Testis (tissue), 3 donors: ENCODE results near the gene TM9SF4. TPM values are rescaled to one million over a fixed set of nuclear protein-coding genes. Genes with fewer than 3 reads are reported as not detected.

Source experiments
- DNase-seq: peaks from one replicate; pipeline ENCODE4 v3.0.0-alpha.2; 2019
- H3K27ac ChIP-seq, 2 donors: fragments of 200-600 bp; sonication (generic); one replicate each; pipeline ENCODE4 v1.5.1; 2019
- H3K27me3 ChIP-seq: fragments of 200-600 bp; sonication (generic); one replicate; pipeline ENCODE4 v1.5.1; 2019
- H3K36me3 ChIP-seq: fragments of 200-600 bp; sonication (generic); one replicate; pipeline ENCODE4 v1.5.1; 2017; ENCODE audit warnings: low read depth; ENCODE audit errors: missing control alignments
- H3K4me1 ChIP-seq: fragments of 200-600 bp; sonication (generic); one replicate; pipeline ENCODE4 v1.5.1; 2019
- H3K4me3 ChIP-seq, 2 donors: fragments of 200-600 bp; sonication (generic); one replicate each; pipeline ENCODE4 v1.5.1; 2017 to 2019
- H3K9me3 ChIP-seq: fragments of 200-600 bp; sonication (generic); one replicate; pipeline ENCODE4 v1.5.1; 2017
- CTCF ChIP-seq, 3 experiments: fragments of 450-650 bp in 2 of 3; fragments of 200-600 bp in 1 of 3; sonication (generic) in 1 of 3; IDR thresholded peaks; one replicate each; pipeline ENCODE4 v1.5.1; 2016 to 2019; ENCODE audit warnings: antibody characterized with exemption in 3 of 3, mild to moderate bottlenecking in 2 of 3, moderate library complexity in 1 of 3
- POLR2A ChIP-seq: fragments of 450-650 bp; IDR thresholded peaks from one replicate; pipeline ENCODE4 v1.6.1; 2017; ENCODE audit warnings: antibody characterized with exemption, mild to moderate bottlenecking, moderate library complexity
- WGBS, 2 donors: methylation state at CpG; one replicate each; pipeline ENCODE4 v1.1.5; 2018; 5-methylcytosine and 5-hydroxymethylcytosine counted together
- intact Hi-C: fragments of 100-400 bp; cut with DNase I; formaldehyde crosslinking; loops from one replicate; pipeline ENCODE4 v1.15.1; 2023; ENCODE audit warnings: low total_unique reads
- polyA plus RNA-seq: library from polyadenylated mRNA; stranded (reverse); fragments of 350-450 nt; fragmentation: Illumina TruSeq; extraction: RNeasy Lipid Tissue Mini Kit (QIAGEN cat#74804); gene quantifications from one replicate; pipeline ENCODE4 v1.2.3, GENCODE V29; 2014; ENCODE audit warnings: low read depth, low replicate concordance; ENCODE audit not compliant: insufficient read depth
- total RNA-seq, 2 donors: library from RNA; depleted of rRNA; stranded (reverse); fragments of >200 nt; gene quantifications; one replicate each; pipeline ENCODE4 v1.2.3, GENCODE V29; 2016

Gene TM9SF4
- total and polyA plus RNA-seq, 3 donors from 2014 or later, result 53.2 to 55.8 (median 54.3) TPM

GRCh38 chr20:32158943-32159660, 49.6 kb downstream of the TM9SF4 start:
- 88 to 95% methylated on average over 3 to 4 of the region's 4 CpGs for WGBS, 2 donors
- peaks cover 10% of the 10 kb centered on the region for H3K4me1 ChIP-seq
- intact Hi-C loops, result no loop called here
- no peaks in the 10 kb centered on the region for H3K9me3 ChIP-seq
- no peak overlapping the region for H3K4me3 ChIP-seq
- no peaks in the 10 kb centered on the region for H3K36me3 ChIP-seq
- H3K27me3 ChIP-seq, result no peaks in the 10 kb centered on the region
- no peak for DNase-seq
- TF ChIP-seq CTCF (IDR thresholded peaks at IDR 0.05) (no peak), POLR2A (no peak)
- H3K27ac ChIP-seq, result no peak overlapping the region

GRCh38 chr20:32159766-32160221, 50.3 kb downstream of the TM9SF4 start:
- intact Hi-C loops, result no loop called here
- no peak for TF ChIP-seq CTCF (IDR thresholded peaks at IDR 0.05)
- no peak for TF ChIP-seq POLR2A
- Histone ChIP-seq H3K4me1 (peaks cover 9% of the 10 kb centered on the region), H3K4me3 (no peak overlapping the region), H3K9me3 (no peaks in the 10 kb centered on the region), H3K36me3 (no peaks in the 10 kb centered on the region), H3K27me3 (no peaks in the 10 kb centered on the region), H3K27ac (no peak overlapping the region)
- 69 to 93% methylated on average over 5 of the region's 5 CpGs for WGBS, 2 donors
- DNase-seq, result no peak

- TF ChIP-seq POLR2A (no peak), CTCF (IDR thresholded peaks at IDR 0.05) (no peak)
- Histone ChIP-seq H3K4me1 (peaks cover 9% of the 10 kb centered on the region), H3K4me3 (no peak overlapping the region), H3K27ac (no peak overlapping the region), H3K27me3 (no peaks in the 10 kb centered on the region), H3K9me3 (no peaks in the 10 kb centered on the region), H3K36me3 (no peaks in the 10 kb centered on the region)
- intact Hi-C loops, result no loop called here
- DNase-seq, result no peak
- WGBS, 2 donors, result 95 to 96% methylated on average over 5 of the region's 5 CpGs
Observed at GRCh38 chr20:32160341-32160740, 50.8 kb downstream of the TM9SF4 start.

GRCh38 chr20:32162351-32162750, 52.8 kb downstream of the TM9SF4 start:
- H3K27ac ChIP-seq, result no peak overlapping the region
- no peak for DNase-seq
- H3K27me3 ChIP-seq, result no peaks in the 10 kb centered on the region
- H3K36me3 ChIP-seq, result no peaks in the 10 kb centered on the region
- no peak overlapping the region for H3K4me3 ChIP-seq
- intact Hi-C loops, result no loop called here
- TF ChIP-seq CTCF (IDR thresholded peaks at IDR 0.05) (no peak), POLR2A (no peak)
- H3K9me3 ChIP-seq, result no peaks in the 10 kb centered on the region
- 52 to 88% methylated on average over 3 of the region's 3 CpGs for WGBS, 2 donors
- H3K4me1 ChIP-seq, result peaks cover 16% of the 10 kb centered on the region

GRCh38 chr20:32163951-32164350, 54.4 kb downstream of the TM9SF4 start:
- DNase-seq, result no peak
- TF ChIP-seq CTCF (IDR thresholded peaks at IDR 0.05) (no peak), POLR2A (no peak)
- no peaks in the 10 kb centered on the region for H3K36me3 ChIP-seq
- H3K27me3 ChIP-seq, result no peaks in the 10 kb centered on the region
- H3K27ac ChIP-seq, result no peak overlapping the region
- peaks cover 16% of the 10 kb centered on the region for H3K4me1 ChIP-seq
- 77 to 90% methylated on average over 5 of the region's 5 CpGs for WGBS, 2 donors
- no peak overlapping the region for H3K4me3 ChIP-seq
- intact Hi-C loops, result no loop called here
- no peaks in the 10 kb centered on the region for H3K9me3 ChIP-seq
